HepG2 (cell line): ENCODE results near the gene TEX19. TPM values are rescaled to one million over a fixed set of nuclear protein-coding genes. Genes with fewer than 3 reads are reported as not detected.
A peak's percentile ranks its signal among the peaks of the same experiment; 100 is the strongest.

Experiments
- ATAC-seq: fragments of 200-7000 bp; cut with Tn5 transposase; 3 replicates; pipeline ENCODE4 v1.9.1; 2020; ENCODE audit warnings: mild to moderate bottlenecking, moderate library complexity
- BruUV-seq: library from RNA; stranded (reverse); fragments of 400-500 nt; replicated peaks from 2 replicates; lab custom pipeline; 2021; lab: Mats Ljungman, UMichigan
- CTCF ChIA-PET: fragments of 300-600 bp; formaldehyde crosslinking; extraction: SDS; loops from one replicate; lab custom pipeline; 2021; ENCODE audit warnings: low total read pairs, inconsistent platforms, low intra/inter-chr PET ratio; lab: Yijun Ruan, JAX
- POLR2A ChIA-PET: fragments of 350-600 bp; sonication (Branson Sonifier 250); formaldehyde crosslinking; loops from one replicate; lab custom pipeline; 2020; ENCODE audit warnings: antibody characterized with exemption, inconsistent platforms; lab: Yijun Ruan, JAX
- DNase-seq: peaks from one replicate; pipeline ENCODE4 v3.0.0-alpha.2; 2015; ENCODE audit warnings: low spot score
- FAIRE-seq: peaks from 3 replicates; lab custom pipeline; 2011; peaks lifted over from hg19 to GRCh38; lab: Jason Lieb, UNC
- H2AFZ ChIP-seq: one replicate; pipeline ENCODE4 v1.6.1; 2011; ENCODE audit warnings: low read length, inconsistent platforms
- H3K27ac ChIP-seq: fragments of 300-600 bp; 3 replicates; pipeline ENCODE4 v1.8.0; 2011; ENCODE audit warnings: mixed run types, mild to moderate bottlenecking, mixed read lengths, low read length, inconsistent platforms; ENCODE audit not compliant: insufficient read depth; ENCODE audit errors: extremely low read length
- H3K27me3 ChIP-seq, 2 experiments: fragments of 200-600 bp in 1 of 2; 2 replicates in 1 of 2; 3 replicates in 1 of 2; pipeline versions ENCODE4 v1.6.0 to v1.8.0; 2011; ENCODE audit warnings: low read length in 2 of 2, mild to moderate bottlenecking in 2 of 2, moderate library complexity in 2 of 2, inconsistent platforms in 1 of 2; ENCODE audit not compliant: insufficient read depth in 2 of 2, control insufficient read depth in 1 of 2
- H3K36me3 ChIP-seq, 2 experiments: fragments of 200-600 bp in 1 of 2; replicated peaks in 1 of 2; 2 replicates in 1 of 2; 3 replicates in 1 of 2; pipeline versions ENCODE4 v1.5.1 to v1.8.0; 2011; ENCODE audit warnings: low read length in 2 of 2, inconsistent platforms in 1 of 2; ENCODE audit not compliant: insufficient read depth in 2 of 2, control insufficient read depth in 1 of 2
- H3K4me1 ChIP-seq: 2 replicates; pipeline ENCODE4 v1.5.1; 2012; ENCODE audit warnings: low read length, inconsistent platforms; ENCODE audit not compliant: insufficient read depth
- H3K4me2 ChIP-seq: 2 replicates; pipeline ENCODE4 v1.6.0; 2011; ENCODE audit warnings: low read depth, low read length, inconsistent platforms
- H3K4me3 ChIP-seq, 3 experiments: fragments of 200-600 bp in 1 of 3; sonication (generic), shearing (Covaris generic) in 1 of 3; replicated peaks in 1 of 3; 2 replicates each; pipeline ENCODE4 v1.5.1; 2011 to 2016; ENCODE audit warnings: low read length in 3 of 3, inconsistent platforms in 2 of 3, low read depth in 2 of 3, mild to moderate bottlenecking in 2 of 3, control low read depth in 1 of 3, mixed read lengths in 1 of 3; ENCODE audit not compliant: insufficient read depth in 1 of 3
- H3K79me2 ChIP-seq: one replicate; pipeline ENCODE4 v1.6.1; 2011; ENCODE audit warnings: low read length, inconsistent platforms; ENCODE audit not compliant: insufficient read depth
- H3K9ac ChIP-seq: 2 replicates; pipeline ENCODE4 v1.6.0; 2011; ENCODE audit warnings: mild to moderate bottlenecking, low read depth, low read length, inconsistent platforms; ENCODE audit not compliant: insufficient read depth
- H3K9me3 ChIP-seq: 2 replicates; pipeline ENCODE4 v1.5.1; 2012; ENCODE audit warnings: mild to moderate bottlenecking, low read length
- H4K20me1 ChIP-seq: 2 replicates; pipeline ENCODE4 v1.6.0; 2011; ENCODE audit warnings: inconsistent platforms, mild to moderate bottlenecking, low read length, moderate library complexity; ENCODE audit not compliant: insufficient read depth
- KMT2A ChIP-seq: sonication (generic); formaldehyde crosslinking; IDR thresholded peaks from 2 replicates; pipeline ENCODE4 v1.4.0; 2020; ENCODE audit warnings: missing genetic modification reagents
- PATZ1 ChIP-seq: sonication (generic); formaldehyde crosslinking; IDR thresholded peaks from 2 replicates; pipeline ENCODE4 v1.4.0; 2020; ENCODE audit warnings: missing genetic modification reagents
- SETDB1 ChIP-seq: sonication (generic); formaldehyde crosslinking; IDR thresholded peaks from 2 replicates; pipeline ENCODE4 v1.5.1; 2020; ENCODE audit warnings: missing genetic modification reagents, mild to moderate bottlenecking, borderline replicate concordance
- SIX1 ChIP-seq: sonication (generic); formaldehyde crosslinking; IDR thresholded peaks from 2 replicates; pipeline ENCODE4 v1.4.0; 2020; ENCODE audit warnings: missing genetic modification reagents, borderline replicate concordance
- ZEB1 ChIP-seq: IDR thresholded peaks from 2 replicates; pipeline ENCODE4 v1.6.1; 2012; ENCODE audit warnings: mild to moderate bottlenecking, low read depth, inconsistent platforms; ENCODE audit not compliant: insufficient replicate concordance
- ZNF547 ChIP-seq: sonication (generic); formaldehyde crosslinking; IDR thresholded peaks from 2 replicates; pipeline ENCODE4 v1.5.1; 2020; ENCODE audit warnings: mild to moderate bottlenecking, missing genetic modification reagents
- WGBS: methylation state at CpG from one replicate; pipeline ENCODE4 v1.1.6; 2017; ENCODE audit warnings: low lambda C conversion rate; 5-methylcytosine and 5-hydroxymethylcytosine counted together
- in situ Hi-C: cut with HindIII; loops from 2 replicates; pipeline ENCODE4 v1.10.0; 2017; ENCODE audit warnings: low pct_unique_long_range_greater_than_20kb; ENCODE audit not compliant: extremely low pct_ligation_motif_present
- intact Hi-C: fragments of 100-400 bp; cut with micrococcal nuclease; formaldehyde crosslinking; loops from one replicate; pipeline ENCODE4 v1.10.0; 2022; ENCODE audit not compliant: unreplicated experiment
- polyA plus RNA-seq, 8 experiments: library from polyadenylated mRNA; depleted of rRNA in 3 of 8; stranded (reverse) in 7 of 8; unstranded in 1 of 8; fragments of >200 nt; fragmentation: Illumina TruSeq in 4 of 8; extraction: Trizol in 4 of 8; gene quantifications; 2 replicates each; pipeline versions ENCODE4 v1.2.1 to v1.2.3, GENCODE V29; 2011 to 2016; ENCODE audit warnings: low read depth in 4 of 8, missing spikeins in 1 of 8, mixed read lengths in 1 of 8; ENCODE audit not compliant: insufficient read depth in 1 of 8
- total RNA-seq, 5 experiments: library from RNA; depleted of rRNA; stranded (reverse); fragments of >200 nt; fragmentation: Illumina TruSeq; extraction: Trizol; gene quantifications; 2 replicates each; pipeline ENCODE4 v1.2.3, GENCODE V29; 2016; ENCODE audit warnings: low read depth in 1 of 5
- TF ChIP-seq, protein P1 (sequence below): IDR thresholded peaks from 2 replicates; pipeline ENCODE4 v1.6.1; 2016; ENCODE audit warnings: mild to moderate bottlenecking
- TF ChIP-seq, protein P2 (sequence below): sonication (generic); formaldehyde crosslinking; IDR thresholded peaks from 2 replicates; pipeline ENCODE4 v1.5.0; 2020; ENCODE audit warnings: mild to moderate bottlenecking, missing genetic modification reagents
- TF ChIP-seq, protein P3 (sequence below): fragments of 450-650 bp; IDR thresholded peaks from 2 replicates; pipeline ENCODE4 v1.6.1; 2016

The TEX19 gene
- total and polyA plus RNA-seq, 2 of the 13 experiments (the other 11 are each of a cell fraction or from before 2014, with no cell fraction given) = 1.3 to 6.0 TPM

- TF ChIP-seq, protein P1, sequence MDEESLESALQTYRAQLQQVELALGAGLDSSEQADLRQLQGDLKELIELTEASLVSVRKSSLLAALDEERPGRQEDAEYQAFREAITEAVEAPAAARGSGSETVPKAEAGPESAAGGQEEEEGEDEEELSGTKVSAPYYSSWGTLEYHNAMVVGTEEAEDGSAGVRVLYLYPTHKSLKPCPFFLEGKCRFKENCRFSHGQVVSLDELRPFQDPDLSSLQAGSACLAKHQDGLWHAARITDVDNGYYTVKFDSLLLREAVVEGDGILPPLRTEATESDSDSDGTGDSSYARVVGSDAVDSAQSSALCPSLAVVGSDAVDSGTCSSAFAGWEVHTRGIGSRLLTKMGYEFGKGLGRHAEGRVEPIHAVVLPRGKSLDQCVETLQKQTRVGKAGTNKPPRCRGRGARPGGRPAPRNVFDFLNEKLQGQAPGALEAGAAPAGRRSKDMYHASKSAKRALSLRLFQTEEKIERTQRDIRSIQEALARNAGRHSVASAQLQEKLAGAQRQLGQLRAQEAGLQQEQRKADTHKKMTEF (CRISPR knock-in tag) = 0 out of 2 replicates have a peak, but pooled peaks have one; percentile 49
- TF ChIP-seq, protein P2, sequence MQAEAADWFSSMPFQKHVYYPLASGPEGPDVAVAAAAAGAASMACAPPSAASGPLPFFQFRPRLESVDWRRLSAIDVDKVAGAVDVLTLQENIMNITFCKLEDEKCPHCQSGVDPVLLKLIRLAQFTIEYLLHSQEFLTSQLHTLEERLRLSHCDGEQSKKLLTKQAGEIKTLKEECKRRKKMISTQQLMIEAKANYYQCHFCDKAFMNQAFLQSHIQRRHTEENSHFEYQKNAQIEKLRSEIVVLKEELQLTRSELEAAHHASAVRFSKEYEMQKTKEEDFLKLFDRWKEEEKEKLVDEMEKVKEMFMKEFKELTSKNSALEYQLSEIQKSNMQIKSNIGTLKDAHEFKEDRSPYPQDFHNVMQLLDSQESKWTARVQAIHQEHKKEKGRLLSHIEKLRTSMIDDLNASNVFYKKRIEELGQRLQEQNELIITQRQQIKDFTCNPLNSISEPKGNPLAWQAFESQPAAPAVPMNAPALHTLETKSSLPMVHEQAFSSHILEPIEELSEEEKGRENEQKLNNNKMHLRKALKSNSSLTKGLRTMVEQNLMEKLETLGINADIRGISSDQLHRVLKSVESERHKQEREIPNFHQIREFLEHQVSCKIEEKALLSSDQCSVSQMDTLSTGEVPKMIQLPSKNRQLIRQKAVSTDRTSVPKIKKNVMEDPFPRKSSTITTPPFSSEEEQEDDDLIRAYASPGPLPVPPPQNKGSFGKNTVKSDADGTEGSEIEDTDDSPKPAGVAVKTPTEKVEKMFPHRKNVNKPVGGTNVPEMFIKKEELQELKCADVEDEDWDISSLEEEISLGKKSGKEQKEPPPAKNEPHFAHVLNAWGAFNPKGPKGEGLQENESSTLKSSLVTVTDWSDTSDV = peak; percentile 55; the same call in 1 of the 2 replicates
- no peak for TF ChIP-seq SETDB1
- TF ChIP-seq, all 625 proteins: peak for 92
These were observed at the start of gene TEX19 (continued) for GRCh38 chr17:82358465-82359350.

DNA sequence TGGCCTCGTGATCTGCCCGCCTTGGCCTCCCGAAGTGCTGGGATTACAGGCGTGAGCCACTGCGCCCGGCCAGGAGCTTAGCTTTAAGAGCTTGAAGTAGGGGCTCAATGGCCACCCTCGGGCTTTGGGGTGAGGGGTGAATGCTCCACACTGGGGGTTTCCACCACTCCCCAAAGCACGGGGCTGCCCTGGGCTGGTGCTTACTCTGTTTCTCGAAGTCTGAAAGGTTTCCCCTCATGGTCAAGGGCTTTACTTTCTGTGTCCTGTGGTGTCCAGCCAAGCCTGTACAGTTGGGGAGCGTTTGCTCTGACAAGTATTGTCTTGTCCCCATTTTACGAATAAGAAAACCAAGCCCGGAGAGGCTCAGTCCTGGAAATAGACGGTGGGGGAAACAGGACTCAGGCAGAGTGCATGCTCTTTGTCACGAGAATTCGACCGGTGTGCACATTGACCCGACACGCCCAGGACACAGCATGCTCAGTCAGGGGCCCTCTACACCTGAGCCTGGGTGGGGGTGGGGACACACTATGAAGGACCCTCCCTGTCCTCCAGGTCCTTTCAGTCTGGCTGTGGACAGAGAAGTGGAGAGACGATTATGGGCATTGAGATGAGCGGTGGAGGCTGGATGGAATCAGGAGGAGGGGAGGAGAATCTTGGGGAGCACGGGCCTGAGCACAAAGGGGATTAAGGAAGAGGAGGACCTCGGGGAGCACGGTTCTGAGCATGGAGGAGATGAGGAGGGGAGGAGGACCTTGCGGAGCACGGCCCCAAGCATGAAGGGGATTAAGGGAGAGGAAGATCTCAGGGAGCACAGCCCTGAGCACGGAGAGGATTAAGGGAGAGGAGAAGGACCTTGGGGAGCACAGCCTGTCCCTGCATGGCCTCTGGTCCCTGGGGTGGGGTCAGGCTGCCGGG is 49.1 kb upstream of the TEX19 start:
- peak; percentile 72 for DNase-seq
- H3K4me1 ChIP-seq = peaks cover 35% of the 10 kb centered on the region
- in situ Hi-C loops = no loop called here
- BruUV-seq = no TSS peak
- POLR2A ChIA-PET = interaction anchor here (2.9 kb wide), 1 partner anchor 11 kb away, joined by 24 read pairs; no protein-coding TSS in a partner anchor
- ATAC-seq = peak; percentile 80
- H3K79me2 ChIP-seq = no peaks in the 10 kb centered on the region
- H3K9ac ChIP-seq = peak overlapping the region; percentile 23; the same call in 1 of the 2 replicates
- no peaks in the 10 kb centered on the region for H3K27me3 ChIP-seq
- CTCF ChIA-PET = no interaction called here
- intact Hi-C loops = no loop called here
- no peaks in the 10 kb centered on the region for H3K36me3 ChIP-seq
- peak overlapping the region; percentile 7 for H3K27ac ChIP-seq
- peak; percentile 75 for FAIRE-seq
- peak overlapping the region; percentile 64 for H3K4me2 ChIP-seq
- no peaks in the 10 kb centered on the region for H3K9me3 ChIP-seq
- H4K20me1 ChIP-seq = no peaks in the 10 kb centered on the region
- WGBS = 34% methylated on average over 26 of the region's 27 CpGs
- no peak overlapping the region for H2AFZ ChIP-seq
- peak overlapping the region in 1 of 3 experiments; percentile 34; a peak in 2 of 6 replicates for H3K4me3 ChIP-seq
- TF ChIP-seq KMT2A (CRISPR knock-in tag) = peak; percentile 38; the same call in 1 of the 2 replicates
- TF ChIP-seq PATZ1 (CRISPR knock-in tag) = peak; percentile 85
- TF ChIP-seq ZNF547 (CRISPR knock-in tag) = 0 out of 2 replicates have a peak, but pooled peaks have one; percentile 49
- TF ChIP-seq, protein P3, sequence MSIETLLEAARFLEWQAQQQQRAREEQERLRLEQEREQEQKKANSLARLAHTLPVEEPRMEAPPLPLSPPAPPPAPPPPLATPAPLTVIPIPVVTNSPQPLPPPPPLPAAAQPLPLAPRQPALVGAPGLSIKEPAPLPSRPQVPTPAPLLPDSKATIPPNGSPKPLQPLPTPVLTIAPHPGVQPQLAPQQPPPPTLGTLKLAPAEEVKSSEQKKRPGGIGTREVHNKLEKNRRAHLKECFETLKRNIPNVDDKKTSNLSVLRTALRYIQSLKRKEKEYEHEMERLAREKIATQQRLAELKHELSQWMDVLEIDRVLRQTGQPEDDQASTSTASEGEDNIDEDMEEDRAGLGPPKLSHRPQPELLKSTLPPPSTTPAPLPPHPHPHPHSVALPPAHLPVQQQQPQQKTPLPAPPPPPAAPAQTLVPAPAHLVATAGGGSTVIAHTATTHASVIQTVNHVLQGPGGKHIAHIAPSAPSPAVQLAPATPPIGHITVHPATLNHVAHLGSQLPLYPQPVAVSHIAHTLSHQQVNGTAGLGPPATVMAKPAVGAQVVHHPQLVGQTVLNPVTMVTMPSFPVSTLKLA = peak; percentile 17; the same call in 1 of the 2 replicates
- TF ChIP-seq SIX1 (CRISPR knock-in tag) = 0 out of 2 replicates have a peak, but pooled peaks have one; percentile 33
- peak; percentile 92 for TF ChIP-seq ZEB1
